GM18520 (cell line): Measurements from ENCODE around the gene WASF3.

Experiments
- ATAC-seq: cut with Tn5 transposase; IDR thresholded peaks from one replicate; pipeline ENCODE4 v1.9.1; 2021; ENCODE audit not compliant: unreplicated experiment

The WASF3 gene, protein sequence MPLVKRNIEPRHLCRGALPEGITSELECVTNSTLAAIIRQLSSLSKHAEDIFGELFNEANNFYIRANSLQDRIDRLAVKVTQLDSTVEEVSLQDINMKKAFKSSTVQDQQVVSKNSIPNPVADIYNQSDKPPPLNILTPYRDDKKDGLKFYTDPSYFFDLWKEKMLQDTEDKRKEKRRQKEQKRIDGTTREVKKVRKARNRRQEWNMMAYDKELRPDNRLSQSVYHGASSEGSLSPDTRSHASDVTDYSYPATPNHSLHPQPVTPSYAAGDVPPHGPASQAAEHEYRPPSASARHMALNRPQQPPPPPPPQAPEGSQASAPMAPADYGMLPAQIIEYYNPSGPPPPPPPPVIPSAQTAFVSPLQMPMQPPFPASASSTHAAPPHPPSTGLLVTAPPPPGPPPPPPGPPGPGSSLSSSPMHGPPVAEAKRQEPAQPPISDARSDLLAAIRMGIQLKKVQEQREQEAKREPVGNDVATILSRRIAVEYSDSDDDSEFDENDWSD

DNA sequence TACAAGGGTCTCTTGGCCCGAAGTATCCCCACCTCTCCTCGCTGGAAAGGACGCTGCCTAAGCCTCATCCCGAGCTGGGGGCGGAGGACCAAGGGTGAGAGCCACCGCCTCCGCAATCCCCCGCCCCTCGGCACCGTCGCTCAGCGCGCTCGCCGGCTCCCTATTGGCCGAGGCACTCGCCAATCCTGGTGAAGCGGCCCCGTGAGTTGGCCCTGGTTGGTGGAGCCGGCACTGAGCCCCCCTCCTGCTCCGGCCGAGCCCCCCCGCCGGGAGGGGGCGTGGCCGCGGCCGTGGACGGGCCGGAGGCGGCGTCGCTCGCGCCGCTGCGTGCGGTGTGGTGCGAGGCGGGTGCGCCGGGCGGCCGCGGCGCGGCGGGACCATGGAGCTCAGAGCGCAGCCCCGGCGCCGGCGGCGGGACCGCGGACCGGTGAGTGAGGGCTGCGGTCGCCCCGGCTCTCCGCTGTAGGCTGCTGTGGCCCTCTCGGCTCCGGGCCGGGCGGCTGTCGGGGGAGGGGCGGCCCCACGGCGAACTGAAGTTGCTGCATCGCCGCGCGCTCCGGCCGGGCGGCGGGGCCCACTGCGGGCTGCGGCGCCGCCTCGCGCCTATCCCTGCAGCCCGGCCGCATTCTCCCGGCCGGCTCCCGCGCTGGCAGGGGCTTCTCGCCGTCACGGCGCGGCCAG is at the start of gene WASF3:
Gene WASF3 (plus strand): TSS at position 291 of the 681 bp plus-strand sequence. CDS start 84,588 bp downstream, outside the sequence.
- peak; percentile 88 for ATAC-seq

GRCh38 chr13:26508885-26509284 is 48.6 kb upstream of the WASF3 start:
- no peak for ATAC-seq

- ATAC-seq, result no peak
Observed at GRCh38 chr13:26509491-26509890, 48.0 kb upstream of the WASF3 start.

- ATAC-seq, result no peak
Observed at GRCh38 chr13:26513931-26514330, 43.6 kb upstream of the WASF3 start.

- no peak for ATAC-seq
Observed at GRCh38 chr13:26515721-26516120, 41.8 kb upstream of the WASF3 start.

DNA sequence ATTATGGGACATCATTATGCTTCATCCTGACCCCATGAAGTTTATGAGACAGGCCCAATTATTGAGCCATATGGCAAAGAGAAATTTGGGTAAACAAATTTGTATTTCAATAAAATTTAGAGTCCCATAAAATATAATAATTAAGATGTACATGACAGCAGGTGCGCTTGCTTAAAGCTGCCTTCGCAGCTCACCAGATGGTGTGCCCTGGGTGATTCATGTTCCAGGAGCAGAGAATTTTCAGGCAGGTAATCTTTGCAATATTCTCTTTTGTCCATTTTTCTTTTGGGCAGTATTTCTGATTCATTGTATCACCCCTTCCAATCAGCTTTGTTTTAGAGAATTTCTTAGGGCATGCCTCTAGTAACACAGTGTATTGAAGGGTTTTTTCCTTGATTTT is 39.5 kb upstream of the WASF3 start:
- no peak for ATAC-seq

- ATAC-seq, result no peak
Observed at GRCh38 chr13:26518451-26518959, 39.0 kb upstream of the WASF3 start.

- no peak for ATAC-seq
Observed at GRCh38 chr13:26522571-26522970, 34.9 kb upstream of the WASF3 start.

DNA sequence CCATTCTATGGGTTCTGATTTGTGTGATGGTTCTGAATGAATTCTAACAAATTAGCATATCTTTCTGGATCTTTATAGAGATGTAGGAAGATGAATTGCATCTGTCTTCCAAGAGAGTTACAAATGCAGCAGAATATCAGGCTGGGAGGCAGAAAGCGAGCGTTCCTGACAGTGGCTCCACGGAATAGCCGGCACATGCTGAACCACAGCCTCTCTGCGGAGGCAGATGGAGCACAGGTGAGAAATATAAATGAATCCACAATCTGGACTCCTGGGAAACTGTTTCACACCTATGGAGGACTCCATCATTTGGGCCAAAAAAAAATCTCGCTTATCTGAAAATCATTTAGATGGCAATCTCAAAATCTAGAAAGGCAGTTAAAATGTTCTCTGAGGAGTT is 34.5 kb upstream of the WASF3 start:
- no peak for ATAC-seq

DNA sequence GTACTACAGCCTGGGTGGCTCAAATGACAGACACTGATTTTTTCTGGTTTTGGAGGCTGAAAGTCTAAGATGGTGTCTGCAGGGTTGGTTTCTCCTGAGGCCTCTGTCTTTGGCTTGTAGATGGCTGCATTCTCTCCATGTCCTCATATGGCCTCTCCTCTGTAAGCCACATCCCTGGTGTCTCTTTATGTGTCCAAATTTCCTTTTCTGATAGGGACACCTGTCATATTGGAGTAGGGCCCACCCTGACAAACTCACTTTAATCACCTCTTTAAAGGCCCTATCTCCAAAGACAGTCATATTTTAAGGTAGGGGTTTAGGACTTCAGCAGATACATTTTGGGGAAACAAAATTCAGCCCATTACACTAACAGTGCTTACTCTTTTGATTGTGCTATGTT is 32.0 kb upstream of the WASF3 start:
- no peak for ATAC-seq

DNA sequence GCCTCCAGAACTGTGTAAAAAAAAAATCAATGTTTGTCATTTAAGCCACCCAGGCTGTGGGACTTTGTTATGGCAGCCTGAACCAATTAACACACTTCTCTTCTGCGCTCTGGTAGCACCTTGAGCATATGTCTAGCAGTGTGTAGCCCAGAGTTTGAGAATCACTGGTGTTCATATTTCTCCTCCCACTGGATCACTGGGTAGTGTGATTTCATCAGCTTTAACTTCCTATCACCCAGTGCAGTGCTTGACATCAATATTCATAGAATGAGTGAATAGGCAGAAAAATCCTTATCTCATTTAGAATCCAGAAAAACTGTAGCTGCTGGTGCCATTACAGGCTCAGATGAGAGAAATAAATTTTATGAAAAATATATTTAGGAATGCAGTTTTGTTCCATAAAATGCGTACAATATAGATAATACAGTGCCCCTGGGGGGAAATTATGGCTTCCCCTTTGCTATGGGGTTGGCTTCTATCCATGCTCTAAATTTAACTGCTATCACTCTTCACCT is 30.7 kb upstream of the WASF3 start:
- no peak for ATAC-seq

DNA sequence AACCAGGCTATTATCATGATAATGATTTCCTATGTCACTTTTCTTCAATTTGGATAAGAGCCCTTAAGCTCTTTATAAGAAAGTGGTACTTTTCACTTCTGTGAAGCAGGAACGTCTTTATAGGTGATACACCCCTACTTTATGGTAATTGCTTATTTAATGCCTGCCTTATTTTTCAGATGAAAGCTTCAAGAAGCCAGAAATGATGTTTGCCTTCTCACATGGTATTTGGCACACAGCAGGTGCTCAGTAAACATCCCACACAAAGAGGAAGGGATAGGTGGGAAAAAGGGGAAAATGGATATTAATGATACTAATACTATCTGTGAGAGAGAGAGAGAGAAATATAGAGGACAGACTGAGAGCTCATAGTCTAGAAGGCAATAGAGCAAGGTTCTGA is 29.0 kb upstream of the WASF3 start:
- no peak for ATAC-seq

GRCh38 chr13:26529441-26529840 is 28.0 kb upstream of the WASF3 start:
- no peak for ATAC-seq

DNA sequence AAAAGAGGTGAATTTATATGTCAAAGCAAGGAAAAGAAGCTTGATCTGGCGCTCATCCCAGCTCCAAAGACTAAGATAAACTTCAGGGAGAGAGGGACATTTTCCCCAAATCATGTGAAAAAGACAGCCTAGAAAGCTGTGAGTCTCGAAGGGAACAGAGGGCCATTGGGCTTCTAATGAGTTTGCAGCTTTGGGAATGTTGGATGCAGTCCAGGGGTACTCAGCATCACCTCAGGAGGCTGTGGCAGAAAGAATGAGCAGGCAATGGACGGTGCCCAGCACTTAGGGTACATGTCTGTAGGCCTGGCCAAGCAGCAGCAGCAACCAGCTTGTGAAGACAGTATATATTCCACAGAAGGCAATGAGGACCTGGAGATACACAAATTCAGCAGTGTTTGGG is 25.7 kb upstream of the WASF3 start:
- ATAC-seq, result no peak

DNA sequence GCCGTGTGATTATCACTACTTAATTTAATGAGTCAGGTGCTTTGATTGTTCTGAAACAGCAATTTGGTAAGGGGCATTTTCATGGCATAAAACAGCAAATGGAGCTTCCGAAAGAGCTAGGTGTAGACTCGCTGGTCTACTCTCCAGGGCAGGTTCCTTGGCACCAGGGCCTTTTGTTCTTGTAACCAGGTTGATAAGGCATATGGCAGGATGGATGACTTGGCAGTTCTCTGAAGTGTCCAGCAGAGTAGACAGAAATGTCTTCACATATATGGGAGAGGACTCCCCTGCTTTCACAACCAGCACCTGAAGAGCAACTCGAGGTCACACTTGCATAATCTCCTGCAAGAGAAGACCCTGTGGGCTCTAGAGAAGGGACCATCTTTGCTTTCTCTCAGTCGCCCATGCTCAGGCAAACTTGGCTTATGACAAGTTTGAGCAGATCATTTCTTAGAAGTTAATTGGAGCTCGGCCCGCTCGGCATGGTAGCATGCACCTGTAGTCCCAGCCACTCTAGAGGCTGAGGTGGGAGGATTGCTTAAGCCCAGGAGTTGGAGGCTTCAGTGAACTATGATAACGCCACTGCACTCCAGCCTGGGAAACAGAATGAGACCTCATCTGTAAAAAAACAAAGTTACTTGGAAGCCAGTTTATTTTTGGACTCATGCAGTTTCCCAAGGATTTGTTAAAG is 23.3 kb upstream of the WASF3 start:
- ATAC-seq, result no peak

GRCh38 chr13:26538363-26539317 is 18.8 kb upstream of the WASF3 start:
- no peak for ATAC-seq

- no peak for ATAC-seq
Observed at GRCh38 chr13:26539738-26540292, 17.7 kb upstream of the WASF3 start.

DNA sequence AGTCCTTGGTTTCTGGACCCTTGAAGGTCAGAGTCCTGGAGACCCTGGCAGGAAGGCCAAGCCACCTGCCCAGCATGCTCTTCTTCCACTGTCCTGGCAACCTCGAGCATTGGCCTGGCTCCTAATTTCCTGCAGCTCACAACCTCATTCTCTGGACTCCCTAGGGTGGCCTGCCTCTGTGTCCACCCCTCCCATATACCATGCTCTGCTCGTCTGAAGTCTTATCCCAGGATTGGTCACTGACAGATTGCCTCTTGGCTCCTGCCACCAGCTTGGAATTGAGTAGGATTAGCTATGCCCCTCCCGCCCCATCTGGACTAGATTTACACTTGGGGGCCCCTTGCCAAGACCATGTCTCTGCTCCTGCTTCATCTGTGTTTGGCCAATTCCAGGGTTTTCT is 17.1 kb upstream of the WASF3 start:
- ATAC-seq, result no peak

GRCh38 chr13:26541041-26541440 is 16.4 kb upstream of the WASF3 start:
- no peak for ATAC-seq
